Muscle of leg (tissue), 11 donors: Measurements from ENCODE around the gene TMOD3. TPM values are rescaled to one million over a fixed set of nuclear protein-coding genes. Genes with fewer than 3 reads are reported as not detected.
"Not testable (repeated sequence)": the region's sequence is repeated elsewhere in the genome, so short reads cannot be mapped to it uniquely, and the experiment has no call there.

Source experiments
- DNase-seq: peaks from one replicate; pipeline ENCODE4 v3.0.0; 2013
- H3K27ac ChIP-seq: one replicate; pipeline ENCODE4 v1.5.1; 2013; ENCODE audit warnings: mild to moderate bottlenecking, low read length, control low read depth
- H3K27me3 ChIP-seq: one replicate; pipeline ENCODE4 v1.6.1; 2013; ENCODE audit warnings: low read length; ENCODE audit not compliant: control insufficient read depth, insufficient read depth
- H3K36me3 ChIP-seq: one replicate; pipeline ENCODE4 v1.6.1; 2013; ENCODE audit warnings: low read length; ENCODE audit not compliant: control insufficient read depth, insufficient read depth
- H3K4me1 ChIP-seq: one replicate; pipeline ENCODE4 v1.6.1; 2013; ENCODE audit warnings: low read length; ENCODE audit not compliant: control insufficient read depth, insufficient read depth
- H3K4me3 ChIP-seq: one replicate; pipeline ENCODE4 v1.5.1; 2013; ENCODE audit warnings: low read length, control low read depth
- H3K9me3 ChIP-seq: replicated peaks from 2 replicates; pipeline ENCODE4 v1.6.1; 2013; ENCODE audit warnings: low read depth, low read length; ENCODE audit not compliant: control insufficient read depth
- WGBS: methylation state at CpG from one replicate; pipeline ENCODE4 v1.1.5; 2013; ENCODE audit warnings: missing lambda C conversion rate; ENCODE audit not compliant: insufficient coverage; 5-methylcytosine and 5-hydroxymethylcytosine counted together
- polyA plus RNA-seq, 8 donors: library from polyadenylated mRNA; unstranded; fragments of 120-200 nt; gene quantifications; one replicate each; pipeline versions ENCODE4 v1.2.1 to v1.2.3, GENCODE V29; 2013; ENCODE audit warnings: inconsistent platforms in 1 of 8, low replicate concordance in 1 of 8; ENCODE audit not compliant: insufficient read length in 8 of 8, insufficient read depth in 1 of 8
- total RNA-seq: library from RNA; stranded (reverse); fragments of 120-200 nt; gene quantifications from one replicate; pipeline ENCODE4 v1.2.4, GENCODE V29; 2013

Gene TMOD3
- total and polyA plus RNA-seq, 9 donors: 14.3 to 27.9 (median 17.9) TPM

DNA sequence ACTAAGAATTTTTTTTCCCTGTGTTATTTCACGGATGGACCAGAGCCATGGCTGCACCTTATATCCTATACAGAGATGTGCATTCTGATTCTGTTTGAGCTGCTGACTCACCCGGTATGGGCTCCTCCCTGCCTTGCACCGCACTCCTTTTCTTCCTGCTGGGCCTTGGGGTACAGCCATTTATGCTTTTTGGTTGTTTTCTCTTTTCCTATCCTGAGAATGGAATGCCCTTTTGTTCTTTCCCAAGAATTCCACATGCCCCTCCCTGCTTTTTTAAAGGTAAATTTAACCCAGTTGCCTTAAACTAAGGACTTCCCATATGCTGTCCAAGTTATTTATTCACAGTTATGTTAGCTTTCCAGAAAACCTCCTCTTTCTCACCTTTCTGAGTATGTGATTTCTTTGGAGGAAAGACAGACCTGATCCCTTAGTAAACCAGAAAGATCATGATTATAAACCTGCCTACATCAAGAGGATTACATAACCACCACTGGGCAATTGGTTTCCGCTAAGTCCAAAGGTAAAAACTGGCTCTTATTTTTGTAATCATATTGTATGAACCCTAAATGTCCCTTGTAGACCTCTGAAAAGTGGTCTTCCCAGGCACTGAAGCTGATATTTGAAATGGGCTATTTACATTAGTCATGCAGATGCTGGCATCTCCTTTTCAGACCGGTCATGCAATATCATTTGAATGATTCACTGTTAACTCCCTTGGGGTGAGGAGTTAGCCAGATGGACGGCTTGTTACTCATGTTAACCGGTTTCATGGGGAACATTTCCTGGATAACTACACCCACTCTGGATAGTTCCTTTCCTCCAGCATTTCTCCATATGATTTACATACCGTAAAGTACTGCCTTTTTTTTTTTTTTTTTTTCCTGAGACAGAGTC is 45.5 kb downstream of the TMOD3 start:
- Histone ChIP-seq H3K27me3 (no peaks in the 10 kb centered on the region), H3K9me3 (no peaks in the 10 kb centered on the region), H3K4me1 (no peaks in the 10 kb centered on the region), H3K27ac (peak overlapping the region; percentile 59), H3K36me3 (peaks cover 8% of the 10 kb centered on the region), H3K4me3 (no peak overlapping the region)
- WGBS: 49% methylated on average over 4 of the region's 8 CpGs
- DNase-seq: peak; percentile 85

DNA sequence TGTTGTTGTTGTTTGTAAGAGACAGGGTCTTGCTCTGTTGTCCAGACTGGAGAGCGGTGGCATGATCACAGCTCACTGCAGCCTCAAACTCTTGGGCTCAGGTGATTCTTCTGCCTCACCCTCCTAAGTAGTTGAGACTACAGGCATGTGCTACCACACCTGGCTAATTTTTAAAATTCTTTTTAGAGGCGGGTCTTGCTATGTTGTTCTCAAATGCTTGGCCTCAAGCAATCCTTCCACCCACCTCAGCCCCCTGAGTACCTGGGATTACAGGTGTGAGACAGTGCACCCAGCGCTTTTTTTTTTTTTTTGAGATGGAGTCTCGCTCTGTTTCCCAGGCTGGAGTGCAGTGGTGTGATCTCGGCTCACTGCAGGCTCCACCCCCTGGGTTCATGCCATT is 46.7 kb downstream of the TMOD3 start:
- 100% methylated on average over 1 of the region's 5 CpGs for WGBS
- Histone ChIP-seq H3K27ac (no peak overlapping the region), H3K9me3 (no peaks in the 10 kb centered on the region), H3K4me3 (no peak overlapping the region), H3K27me3 (no peaks in the 10 kb centered on the region), H3K4me1 (no peaks in the 10 kb centered on the region), H3K36me3 (peaks cover 4% of the 10 kb centered on the region)
- no peak for DNase-seq

DNA sequence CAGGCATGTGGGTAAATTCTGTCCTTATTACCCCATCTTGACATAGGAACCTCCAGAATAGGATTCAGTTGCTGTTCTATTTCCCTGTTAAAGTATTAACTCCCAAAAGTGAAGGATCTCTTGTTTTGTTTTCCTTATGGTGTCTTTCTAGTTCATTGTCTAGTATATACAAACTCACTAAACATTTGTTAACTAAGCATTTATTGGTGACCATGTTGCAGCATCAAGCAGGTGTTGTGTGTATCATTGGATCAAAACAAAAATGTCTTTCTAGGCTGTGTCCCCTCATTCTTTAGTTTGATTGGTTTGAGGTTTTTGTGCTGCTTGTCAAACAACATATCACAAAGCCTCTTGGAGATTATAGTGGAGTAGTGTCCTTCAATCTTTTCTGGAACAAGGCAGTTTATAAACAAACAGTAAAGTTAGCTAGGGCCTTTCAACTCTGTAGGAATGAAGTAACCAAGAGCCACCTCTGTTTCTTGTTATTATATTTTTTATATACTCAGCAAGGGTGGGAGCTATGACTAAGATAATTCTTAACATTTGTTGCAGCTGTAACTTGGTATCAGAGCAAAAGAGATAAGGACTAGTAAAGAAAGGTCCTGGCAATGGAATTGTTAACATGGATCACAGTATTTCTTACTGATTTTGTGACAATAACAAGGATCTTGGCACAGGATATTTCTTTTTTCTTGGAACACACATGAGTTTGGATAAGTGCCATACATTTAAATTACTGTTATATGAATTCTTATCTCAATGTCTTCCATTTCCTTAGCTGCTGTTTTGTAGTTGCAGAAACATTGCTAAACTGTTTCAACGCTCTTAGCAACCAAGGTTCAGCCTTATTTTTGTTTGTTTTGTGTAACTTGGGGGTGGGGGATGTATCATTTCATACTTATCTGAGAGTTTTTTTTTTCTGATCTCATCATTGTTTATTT is 49.3 kb downstream of the TMOD3 start:
- H3K36me3 ChIP-seq: no peaks in the 10 kb centered on the region
- no peaks in the 10 kb centered on the region for H3K9me3 ChIP-seq
- peak overlapping the region; percentile 82 for H3K27ac ChIP-seq
- WGBS: no CpG with 5 or more reads among the region's 1 CpG
- peak; percentile 91 for DNase-seq
- H3K4me1 ChIP-seq: no peaks in the 10 kb centered on the region
- no peak overlapping the region for H3K4me3 ChIP-seq
- H3K27me3 ChIP-seq: no peaks in the 10 kb centered on the region

DNA sequence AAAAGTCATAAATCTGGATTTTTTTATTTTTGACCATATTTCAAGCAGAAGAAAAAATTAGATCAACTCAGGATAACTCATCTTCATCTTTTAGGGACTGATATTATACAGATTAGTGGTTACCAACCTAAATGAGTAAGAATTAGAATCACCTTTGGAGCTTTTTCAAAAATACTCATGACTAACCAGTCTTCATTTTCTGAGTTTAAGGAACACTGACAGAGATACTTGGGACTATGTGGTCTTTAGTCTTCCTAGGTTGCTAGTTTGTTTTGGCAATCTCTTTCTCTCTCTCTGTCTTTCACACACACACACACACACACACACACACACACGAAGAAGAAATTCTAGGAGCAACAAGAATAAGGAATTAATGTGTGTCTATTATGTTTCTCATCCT is 50.1 kb downstream of the TMOD3 start:
- no CpG with 5 or more reads among the region's 1 CpG for WGBS
- Histone ChIP-seq H3K27ac (peak overlapping the region; percentile 82), H3K36me3 (no peaks in the 10 kb centered on the region), H3K4me3 (no peak overlapping the region), H3K9me3 (no peaks in the 10 kb centered on the region), H3K4me1 (peaks cover under 1% of the 10 kb centered on the region), H3K27me3 (no peaks in the 10 kb centered on the region)
- DNase-seq: peak; percentile 21

DNA sequence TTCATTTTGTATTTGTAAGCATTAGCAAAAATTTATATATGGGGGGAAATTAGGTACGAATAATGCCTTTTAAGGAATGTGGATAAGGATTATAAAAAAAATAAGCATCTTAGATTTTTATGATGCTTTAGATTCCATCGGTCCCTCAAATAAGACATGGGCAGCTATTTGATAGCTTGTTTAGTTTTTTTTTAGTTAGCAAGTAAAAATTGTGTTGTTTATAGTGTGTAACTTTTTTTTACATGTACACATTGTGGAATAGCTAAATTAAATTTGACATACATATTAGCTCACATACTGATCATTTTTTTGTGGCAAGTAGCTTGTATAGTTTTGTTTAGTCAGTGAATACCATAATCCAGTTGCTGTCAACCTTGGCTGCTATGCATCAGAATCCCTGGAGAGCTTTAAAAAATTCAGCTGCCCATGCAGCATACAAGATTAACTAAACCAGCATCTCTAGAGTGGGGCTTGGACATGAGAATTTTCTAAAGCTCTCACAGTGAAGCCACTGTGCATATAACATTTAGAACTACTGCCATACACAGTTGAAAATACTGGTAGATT is 53.9 kb downstream of the TMOD3 start:
- H3K36me3 ChIP-seq: peaks cover 2% of the 10 kb centered on the region
- DNase-seq: peak; percentile 83

DNA sequence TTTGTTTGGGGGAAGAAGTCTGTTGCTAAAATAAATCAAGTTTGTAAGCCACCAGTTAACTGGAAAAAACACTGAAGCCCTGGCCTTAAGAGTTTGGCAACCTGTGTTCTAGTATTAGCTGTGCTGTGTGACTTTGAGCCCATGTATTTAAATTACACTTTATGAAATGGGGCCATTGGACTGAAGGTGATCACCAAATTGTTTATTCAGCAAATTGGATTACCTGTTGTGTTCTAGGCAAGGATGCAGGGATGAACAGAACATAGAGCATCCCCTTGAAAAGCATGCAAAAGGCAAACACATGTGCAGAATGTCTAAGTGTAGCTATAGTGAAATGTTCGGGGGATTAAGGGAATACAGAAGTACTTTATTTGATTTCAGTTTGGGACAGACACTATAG is 54.6 kb downstream of the TMOD3 start:
- H3K4me1 ChIP-seq: peaks cover 2% of the 10 kb centered on the region
- no CpG with 5 or more reads among the region's 1 CpG for WGBS
- peaks cover 2% of the 10 kb centered on the region for H3K36me3 ChIP-seq
- H3K27me3 ChIP-seq: no peaks in the 10 kb centered on the region
- DNase-seq: no peak
- no peak overlapping the region for H3K27ac ChIP-seq
- no peak overlapping the region for H3K4me3 ChIP-seq
- no peaks in the 10 kb centered on the region for H3K9me3 ChIP-seq

More for the DNA sequence above, 53.9 kb downstream of the TMOD3 start:
- no peak overlapping the region for H3K4me3 ChIP-seq
- no peak overlapping the region for H3K27ac ChIP-seq
- no peaks in the 10 kb centered on the region for H3K9me3 ChIP-seq
- H3K4me1 ChIP-seq: peaks cover 2% of the 10 kb centered on the region
- WGBS: no CpG with 5 or more reads among the region's 2 CpGs
- no peaks in the 10 kb centered on the region for H3K27me3 ChIP-seq

DNA sequence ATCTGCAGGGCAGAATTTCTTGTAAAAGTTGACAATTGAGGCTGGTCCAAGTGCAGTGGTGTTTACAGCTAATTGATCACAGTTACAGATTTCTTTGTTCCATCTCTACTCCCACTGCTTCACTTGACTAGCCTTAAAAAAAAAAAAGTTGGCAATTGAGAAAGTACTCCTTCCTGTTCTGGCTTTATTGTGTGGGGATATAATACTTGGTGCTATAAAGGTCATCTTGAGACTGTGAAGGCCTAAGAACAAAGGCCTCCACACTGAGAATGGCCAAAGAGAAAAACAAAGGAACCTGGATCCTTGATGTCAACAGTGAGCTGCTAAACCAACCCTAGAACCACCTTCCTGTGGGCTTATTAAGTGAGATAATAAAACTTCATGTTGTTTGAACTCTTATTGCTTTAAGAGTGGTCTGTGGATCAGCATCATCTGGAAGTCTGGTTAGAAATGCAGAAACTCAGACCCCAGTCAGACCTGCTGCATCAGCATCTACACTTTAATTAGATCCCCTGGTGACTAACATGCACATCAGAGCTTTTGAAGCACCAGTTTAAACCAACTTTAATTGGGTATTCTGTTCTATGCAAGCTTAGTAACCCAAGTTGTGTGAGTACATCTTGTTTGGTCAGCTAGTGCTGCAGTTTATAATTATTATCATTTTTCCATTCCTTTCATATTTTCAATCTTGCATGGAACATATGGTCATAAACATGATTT is 55.2 kb downstream of the TMOD3 start:
- Histone ChIP-seq H3K27ac (no peak overlapping the region), H3K36me3 (peaks cover 2% of the 10 kb centered on the region), H3K9me3 (no peaks in the 10 kb centered on the region), H3K27me3 (no peaks in the 10 kb centered on the region), H3K4me1 (peaks cover 2% of the 10 kb centered on the region), H3K4me3 (no peak overlapping the region)
- peak; percentile 24 for DNase-seq

DNA sequence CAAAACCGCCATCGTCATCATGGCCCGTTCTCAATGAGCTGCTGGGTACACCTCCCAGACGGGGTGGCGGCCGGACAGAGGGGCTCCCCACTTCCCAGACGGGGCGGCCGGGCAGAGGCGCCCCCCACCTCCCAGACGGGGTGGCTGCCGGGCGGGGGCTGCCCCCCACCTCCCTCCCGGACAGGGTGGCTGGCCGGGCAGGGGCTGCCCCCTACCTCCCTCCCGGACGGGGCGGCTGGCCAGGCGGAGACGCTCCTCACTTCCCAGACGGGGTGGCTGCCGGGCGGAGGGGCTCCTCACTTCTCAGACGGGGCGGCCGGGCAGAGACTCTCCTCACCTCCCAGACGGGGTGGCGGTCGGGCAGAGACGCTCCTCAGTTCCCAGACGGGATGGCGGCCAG is 56.3 kb downstream of the TMOD3 start:
- not testable (repeated sequence) for H3K27me3 ChIP-seq, H3K36me3 ChIP-seq, H3K27ac ChIP-seq, H3K9me3 ChIP-seq, DNase-seq, H3K4me1 ChIP-seq, H3K4me3 ChIP-seq
- 94% methylated on average over 24 of the region's 32 CpGs for WGBS

DNA sequence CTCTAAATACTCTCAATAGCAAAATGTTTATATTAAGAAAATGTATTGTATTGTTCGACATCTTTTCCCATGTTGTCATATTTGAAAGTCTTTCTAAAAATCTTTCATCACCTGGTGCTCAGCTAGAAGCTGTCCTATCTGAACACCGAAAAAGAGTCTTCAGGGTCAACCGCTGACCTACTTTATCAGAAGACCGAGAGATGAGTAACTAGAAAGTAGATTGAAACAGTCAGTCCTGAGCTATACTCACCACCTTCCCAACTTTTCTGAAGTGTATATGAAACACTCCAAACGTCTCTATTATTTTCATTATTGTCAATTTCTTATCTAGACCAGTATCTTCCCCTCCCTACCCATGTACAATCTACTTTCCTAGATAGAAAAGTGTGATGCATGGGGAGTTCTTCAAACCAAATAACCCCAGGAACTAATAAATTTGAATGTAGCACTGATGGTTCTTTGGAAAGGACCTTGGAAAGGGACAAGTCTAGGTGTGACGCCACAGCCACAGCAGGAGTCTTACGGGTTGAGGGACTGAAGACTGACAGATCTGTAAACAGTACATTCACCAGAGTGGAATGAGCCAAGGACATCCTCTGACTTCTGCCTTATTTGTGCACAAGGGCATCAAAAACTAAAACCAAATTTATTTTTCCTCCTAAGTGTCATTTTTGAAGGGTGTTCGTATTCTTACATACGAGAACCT is 58.6 kb downstream of the TMOD3 start:
- WGBS: 90% methylated on average over 1 of the region's 9 CpGs
- Histone ChIP-seq H3K4me3 (no peak overlapping the region), H3K27me3 (no peaks in the 10 kb centered on the region), H3K27ac (no peak overlapping the region), H3K4me1 (peaks cover 2% of the 10 kb centered on the region), H3K9me3 (no peaks in the 10 kb centered on the region), H3K36me3 (peaks cover 2% of the 10 kb centered on the region)
- DNase-seq: no peak
